OCI-M1 (cell line): Measurements from ENCODE around the gene PGM1.
"Not testable (repeated sequence)": the region's sequence is repeated elsewhere in the genome, so short reads cannot be mapped to it uniquely, and the experiment has no call there.

Experiments used
- DNase-seq: peaks from one replicate; lab custom pipeline; 2025; lab: John Stamatoyannopoulos, UW

Gene PGM1

DNA sequence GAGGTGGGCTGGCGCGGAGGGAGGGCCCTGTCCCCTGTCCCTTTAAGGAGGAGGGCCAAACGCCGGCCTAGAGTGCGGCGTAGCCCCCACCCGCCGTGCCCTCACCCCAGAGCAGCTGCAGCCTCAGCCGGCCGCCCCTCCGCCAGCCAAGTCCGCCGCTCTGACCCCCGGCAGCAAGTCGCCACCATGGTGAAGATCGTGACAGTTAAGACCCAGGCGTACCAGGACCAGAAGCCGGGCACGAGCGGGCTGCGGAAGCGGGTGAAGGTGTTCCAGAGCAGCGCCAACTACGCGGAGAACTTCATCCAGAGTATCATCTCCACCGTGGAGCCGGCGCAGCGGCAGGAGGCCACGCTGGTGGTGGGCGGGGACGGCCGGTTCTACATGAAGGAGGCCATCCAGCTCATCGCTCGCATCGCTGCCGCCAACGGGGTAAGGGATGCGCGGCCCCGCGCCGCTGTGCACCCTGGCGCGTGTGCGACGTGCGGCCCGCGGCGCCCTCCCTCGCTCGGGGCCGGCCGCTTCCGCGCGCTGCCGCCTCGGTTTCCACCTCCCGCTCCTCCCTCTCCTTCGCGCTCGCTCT is at the start of gene PGM1:
TSS of gene PGM1 (plus strand) at position 109 of the 583 bp plus-strand sequence. CDS start at position 187, 78 bp downstream.
- no peak for DNase-seq

DNA sequence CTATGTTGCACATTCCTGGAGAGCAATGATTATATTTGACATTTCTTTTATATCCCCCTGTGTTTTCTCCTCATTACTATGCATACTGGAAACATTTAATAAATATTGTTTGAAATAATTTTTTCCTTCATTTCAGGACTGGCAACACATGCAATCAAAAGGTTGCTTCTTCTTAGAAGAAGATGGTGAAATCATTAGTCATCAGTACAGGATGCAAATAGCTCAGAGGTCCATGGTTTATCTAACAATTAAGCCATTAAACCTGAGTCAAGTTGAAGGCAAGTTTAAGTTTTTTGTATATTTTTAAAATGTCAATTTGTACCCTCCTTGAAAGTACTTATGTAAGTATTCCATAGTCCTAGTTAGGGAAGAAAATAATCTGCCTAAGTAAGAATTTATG is 47.4 kb upstream of the PGM1 start:
- no peak for DNase-seq

DNA sequence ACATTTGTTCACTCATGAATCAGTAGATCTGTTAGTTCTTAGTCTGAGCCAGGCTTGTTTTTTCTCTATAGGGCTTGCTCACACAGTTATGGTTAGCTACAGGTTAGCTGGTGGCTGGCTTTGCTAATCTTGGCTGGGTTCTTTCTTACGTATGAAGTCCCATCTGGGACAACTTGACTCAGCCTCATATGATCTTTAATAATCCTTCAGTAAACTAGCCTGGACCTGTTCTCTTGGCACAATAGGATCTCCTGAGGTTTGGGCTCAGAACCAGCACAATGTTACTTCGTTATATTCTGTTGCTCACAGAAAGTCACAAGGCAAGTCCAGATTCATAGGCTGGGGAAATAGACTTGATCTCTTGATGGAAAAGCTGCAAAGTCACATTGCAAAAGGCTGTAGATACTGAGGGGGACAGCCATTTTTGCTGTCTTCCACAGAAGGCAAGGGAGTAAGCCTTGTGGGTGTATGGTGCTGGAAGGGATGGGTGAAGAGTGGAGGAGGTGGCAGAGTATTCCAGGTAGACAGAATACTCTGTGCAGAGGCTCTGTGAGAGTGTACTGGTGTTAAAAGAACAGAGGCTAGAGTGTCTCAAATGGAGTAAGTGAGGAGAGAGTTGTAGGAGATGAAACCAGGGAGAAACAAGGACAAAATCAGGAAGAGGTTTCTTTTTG is 45.5 kb upstream of the PGM1 start:
- DNase-seq, result no peak

DNA sequence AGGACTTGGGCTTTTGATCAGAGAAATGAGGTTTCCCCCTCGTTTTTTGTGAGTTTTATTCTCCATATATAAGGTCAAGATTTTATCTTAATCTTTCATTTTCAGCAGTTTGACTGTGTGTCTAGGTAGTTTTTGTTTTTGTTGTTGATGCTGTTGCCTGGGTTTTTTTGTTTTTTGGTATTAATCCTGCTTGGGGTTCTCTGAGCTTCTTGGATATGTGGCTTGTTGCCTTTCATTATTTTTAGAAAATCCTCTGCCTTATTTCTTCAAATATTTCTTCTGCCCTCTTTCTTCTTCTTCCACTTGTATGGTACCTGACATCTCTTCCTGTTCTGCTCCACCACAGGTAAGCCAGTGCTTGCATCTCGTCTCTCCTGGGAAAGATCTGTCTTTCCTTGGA is 44.9 kb upstream of the PGM1 start:
- no peak for DNase-seq

DNA sequence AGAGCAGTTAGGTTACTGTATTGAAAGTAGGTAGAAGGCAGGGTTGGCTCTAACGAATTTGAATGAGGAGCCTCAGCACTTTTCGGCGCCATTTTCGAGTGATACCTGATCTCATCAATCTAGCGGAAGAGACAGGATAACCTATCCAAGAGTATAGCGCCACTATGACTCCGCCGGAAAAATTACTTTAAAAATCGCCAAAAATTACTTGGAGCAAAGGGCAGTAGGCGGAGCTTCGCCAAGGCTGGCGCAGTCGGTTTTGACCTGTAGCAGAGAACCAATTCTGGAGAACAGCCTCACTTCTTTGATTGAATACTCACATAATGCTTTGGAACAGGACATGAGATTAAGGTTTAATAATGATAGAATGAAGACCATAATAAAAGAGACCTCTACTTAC is 44.3 kb upstream of the PGM1 start:
- no peak for DNase-seq

DNA sequence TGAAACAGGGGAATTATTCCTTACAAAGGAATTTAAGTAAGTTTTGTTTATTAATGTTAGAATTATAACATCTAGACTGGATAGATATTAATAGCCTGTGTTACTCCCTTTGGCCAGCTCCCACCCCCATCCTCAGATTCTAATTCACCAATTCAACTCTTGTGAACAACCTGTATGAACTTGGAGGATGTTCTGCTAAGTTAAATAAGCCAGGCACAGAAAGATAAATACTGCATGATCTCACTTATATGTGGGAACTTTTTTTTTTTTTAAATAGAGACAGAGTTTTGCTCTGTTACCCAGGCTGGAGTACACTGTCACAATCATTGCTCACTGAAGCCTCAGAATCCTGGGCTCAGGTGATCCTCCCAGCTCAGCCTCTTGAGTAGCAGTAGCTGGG is 37.7 kb upstream of the PGM1 start:
- no peak for DNase-seq

DNA sequence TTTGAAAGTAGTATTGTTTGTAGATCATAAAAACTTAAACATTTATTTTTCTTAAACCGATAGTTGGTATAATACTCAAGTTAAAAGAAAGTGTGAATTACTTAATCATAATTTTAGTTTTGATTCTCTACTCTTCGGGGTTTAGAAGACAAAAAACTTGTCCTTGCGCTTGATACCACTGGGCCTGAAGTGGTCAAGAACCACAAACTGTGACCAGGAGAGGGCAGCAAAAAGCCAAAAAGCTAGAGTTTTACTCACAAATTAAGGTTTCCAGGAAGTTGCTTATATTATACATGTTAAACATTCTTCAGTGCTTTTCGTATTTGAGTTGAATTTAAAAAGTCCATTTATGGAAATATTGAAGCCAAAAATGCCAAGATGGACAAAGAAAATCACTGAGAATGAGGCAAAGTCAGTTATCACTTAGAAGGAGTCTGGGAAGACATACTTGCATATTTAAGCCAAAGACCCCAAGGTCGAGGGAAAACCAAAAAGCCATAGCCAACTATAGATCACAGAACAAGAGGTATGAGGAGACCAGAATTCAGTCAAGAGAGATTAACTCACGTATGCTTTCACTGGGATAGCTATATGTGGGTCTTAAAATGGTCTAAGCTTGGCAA is 35.7 kb upstream of the PGM1 start:
- peak; percentile 60 for DNase-seq

DNA sequence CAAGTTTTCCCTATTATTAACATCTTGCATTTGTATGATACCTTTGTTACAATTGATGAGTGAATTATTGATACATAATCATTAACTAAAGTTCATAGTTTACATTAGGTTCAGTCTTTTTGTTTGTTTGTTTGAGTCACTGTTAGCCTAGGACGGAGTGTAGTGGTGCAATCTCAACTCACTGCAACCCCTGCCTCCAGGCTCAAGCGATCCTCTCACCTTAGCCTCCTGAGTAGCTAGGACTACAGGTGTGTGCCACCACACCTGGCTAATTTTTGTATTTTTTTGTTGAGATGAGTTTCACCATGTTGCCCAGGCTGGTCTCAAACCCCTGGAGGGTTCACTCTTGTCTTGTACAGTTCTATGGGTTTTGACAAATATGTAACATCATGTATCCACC is 33.9 kb upstream of the PGM1 start:
- no peak for DNase-seq

DNA sequence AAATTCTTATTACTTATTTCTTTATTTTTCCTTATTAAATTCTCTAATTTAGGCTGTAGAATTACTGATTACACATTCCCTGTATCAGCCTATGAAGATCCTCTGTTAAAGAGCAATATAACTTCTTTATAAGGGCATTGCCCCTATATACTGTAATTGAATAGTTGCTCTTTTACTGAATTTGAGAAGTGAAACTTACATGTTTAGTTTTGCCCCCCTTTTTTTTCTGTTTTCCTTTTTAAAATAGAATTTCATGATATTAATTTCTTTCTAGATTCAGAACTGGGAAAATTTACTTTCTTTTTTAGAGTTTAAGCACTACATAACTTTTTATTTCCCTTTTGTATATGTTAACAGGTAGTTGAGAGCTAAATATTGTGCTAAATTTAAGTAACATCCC is 29.5 kb upstream of the PGM1 start:
- DNase-seq, result no peak

DNA sequence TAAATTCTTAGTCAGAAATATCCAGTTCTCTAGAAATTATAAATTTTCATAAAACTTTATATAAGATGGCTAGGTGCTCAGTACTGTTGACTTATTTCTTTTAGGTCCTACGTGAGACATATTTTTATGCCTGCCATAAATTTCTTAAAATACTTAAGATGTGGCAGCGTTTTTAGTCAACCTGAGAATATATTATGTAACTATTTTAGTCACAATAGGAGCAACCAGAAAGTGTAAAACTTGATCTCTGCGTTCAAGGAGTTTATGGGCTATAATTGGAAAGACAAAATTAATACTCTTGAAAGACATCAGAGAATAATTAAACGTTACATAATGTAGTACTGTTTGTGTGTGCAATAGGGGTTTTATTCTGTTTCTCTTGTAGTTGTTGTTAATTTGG is 24.1 kb upstream of the PGM1 start:
- no peak for DNase-seq

DNA sequence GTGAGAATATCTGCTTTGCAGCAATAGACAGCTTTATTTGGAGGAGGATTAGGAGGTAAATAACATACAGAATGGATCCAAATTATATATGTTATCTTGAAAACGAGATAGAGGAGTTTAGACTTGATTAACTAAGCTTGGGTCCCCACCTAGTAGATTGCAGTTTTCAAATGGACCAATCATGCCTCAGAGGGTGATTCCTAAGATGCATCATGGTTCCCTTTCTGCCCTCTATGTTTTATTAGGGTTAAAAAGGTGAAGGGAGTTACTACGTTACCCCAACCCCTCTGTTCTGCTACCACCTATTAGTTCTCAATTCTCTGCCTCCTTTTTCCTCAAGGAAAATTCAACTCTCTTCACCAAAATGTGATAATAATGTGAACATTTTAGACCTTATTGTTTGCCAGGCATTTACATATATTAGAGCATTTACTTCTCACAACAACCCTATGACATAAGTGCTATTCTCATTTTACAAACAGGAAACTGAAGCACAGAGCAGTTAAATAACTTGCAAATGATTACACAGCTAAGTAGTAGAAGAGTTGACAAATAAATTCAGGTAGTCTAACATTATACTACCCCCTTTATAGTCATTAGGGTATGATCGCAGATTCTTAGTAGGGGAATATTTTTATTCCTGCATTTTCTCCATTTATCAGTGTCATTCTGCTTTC is 23.4 kb upstream of the PGM1 start:
- no peak for DNase-seq

DNA sequence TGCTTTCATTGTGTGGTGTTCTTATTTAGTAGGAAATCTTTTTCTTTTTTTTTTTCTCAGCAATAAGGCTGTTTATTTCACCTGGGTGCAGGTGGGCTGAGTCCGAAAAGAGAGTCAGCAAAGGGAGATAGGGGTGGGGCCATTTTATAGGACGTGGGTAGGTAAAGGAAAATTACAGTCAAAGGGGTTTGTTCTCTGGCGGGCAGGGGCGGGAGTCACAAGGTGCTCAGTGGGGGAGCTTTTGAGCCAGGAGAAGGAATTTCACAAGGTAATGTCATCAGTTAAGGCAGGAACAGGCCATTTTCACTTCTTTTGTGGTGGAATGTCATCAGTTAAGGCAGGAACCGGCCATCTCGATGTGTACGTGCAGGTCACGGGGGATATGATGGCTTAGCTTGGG is 20.5 kb upstream of the PGM1 start:
- not testable (repeated sequence) for DNase-seq

DNA sequence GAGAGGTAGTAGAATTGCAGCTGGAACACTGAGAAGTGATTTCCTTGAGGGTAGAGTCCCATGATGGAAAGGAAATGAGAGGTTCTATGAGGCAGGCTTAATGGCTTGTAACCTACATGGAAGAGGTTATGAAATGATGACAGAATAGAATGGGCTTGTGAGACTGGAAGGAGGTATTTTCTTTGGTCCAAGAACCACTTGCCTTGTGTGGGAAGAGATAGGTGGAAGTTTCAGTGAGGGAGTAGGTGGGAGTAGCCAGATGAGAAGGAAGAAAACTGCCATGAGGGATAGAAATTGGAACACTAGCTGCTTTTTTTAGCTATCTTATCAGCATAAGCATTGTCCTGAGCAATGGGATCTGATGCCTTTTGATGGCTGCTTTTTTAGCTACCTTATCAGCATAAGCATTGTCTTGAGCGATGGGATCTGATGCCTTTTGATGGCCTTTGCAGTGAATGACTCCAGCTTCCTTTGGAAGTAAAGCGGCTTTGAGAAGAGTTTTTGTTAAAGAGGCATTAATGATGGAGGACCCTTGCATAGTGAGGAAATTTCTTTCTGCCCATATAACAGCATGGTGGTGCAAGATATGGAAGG is 18.9 kb upstream of the PGM1 start:
- not testable (repeated sequence) for DNase-seq

DNA sequence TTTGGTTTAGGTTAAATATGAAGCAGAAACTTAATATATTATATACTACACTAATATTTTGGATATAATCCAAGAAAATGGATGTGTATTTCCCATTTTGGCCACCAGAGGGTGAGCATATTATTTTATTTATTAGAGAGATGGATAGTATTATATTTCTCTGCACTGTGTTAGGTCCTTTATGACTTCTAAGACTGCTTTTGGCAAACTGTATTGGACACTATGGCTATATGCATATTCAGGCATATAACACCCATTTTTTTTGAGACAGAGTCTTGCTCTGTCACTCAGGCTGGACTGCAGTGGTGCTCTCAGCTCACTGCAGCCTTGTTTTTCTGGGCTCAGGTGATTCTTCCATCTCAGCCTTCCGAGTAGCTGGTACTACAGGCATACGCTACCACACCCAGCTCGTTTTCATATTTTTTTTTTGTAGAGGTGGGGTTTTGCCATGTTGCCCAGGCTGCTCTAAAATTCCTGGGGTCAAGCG is 17.8 kb upstream of the PGM1 start:
- DNase-seq, result peak; percentile 51

DNA sequence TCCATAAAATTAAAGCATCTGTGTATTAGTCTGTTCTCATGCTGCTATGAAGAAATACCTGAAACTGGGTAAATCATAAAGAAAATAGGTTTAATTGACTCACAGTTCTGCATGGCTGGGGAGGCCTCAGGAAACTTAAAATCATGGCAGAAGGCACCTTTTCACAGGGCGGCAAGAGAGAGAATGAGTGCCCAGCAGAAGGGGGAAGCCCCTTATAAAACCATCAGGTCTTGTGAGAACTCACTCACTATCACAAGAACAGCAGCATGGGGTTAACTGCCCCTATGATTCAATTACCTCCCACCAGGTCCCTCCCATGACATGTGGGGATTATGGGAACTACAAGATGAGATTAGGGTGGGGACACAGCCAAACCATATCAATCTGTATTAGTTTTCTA is 6.9 kb upstream of the PGM1 start:
- not testable (repeated sequence) for DNase-seq

DNA sequence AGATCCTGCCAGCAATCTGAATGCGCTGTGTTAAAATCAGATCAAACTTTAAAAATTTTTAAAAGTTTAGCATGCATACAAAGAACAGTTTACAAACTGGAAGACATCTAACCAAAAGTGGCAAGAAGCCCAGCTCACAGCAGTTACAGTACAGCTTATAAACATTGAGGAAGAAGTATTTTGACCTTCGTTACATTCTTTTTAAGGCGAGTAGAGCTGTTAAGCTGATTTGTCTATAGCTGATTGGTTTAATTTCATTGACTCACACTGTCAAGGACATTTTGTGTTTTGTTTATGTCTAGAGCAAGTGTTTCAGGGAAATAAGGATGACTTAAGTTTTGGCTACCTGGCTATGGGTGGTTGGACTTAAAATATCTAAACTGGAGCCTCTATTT is 3.0 kb upstream of the PGM1 start:
- no peak for DNase-seq

DNA sequence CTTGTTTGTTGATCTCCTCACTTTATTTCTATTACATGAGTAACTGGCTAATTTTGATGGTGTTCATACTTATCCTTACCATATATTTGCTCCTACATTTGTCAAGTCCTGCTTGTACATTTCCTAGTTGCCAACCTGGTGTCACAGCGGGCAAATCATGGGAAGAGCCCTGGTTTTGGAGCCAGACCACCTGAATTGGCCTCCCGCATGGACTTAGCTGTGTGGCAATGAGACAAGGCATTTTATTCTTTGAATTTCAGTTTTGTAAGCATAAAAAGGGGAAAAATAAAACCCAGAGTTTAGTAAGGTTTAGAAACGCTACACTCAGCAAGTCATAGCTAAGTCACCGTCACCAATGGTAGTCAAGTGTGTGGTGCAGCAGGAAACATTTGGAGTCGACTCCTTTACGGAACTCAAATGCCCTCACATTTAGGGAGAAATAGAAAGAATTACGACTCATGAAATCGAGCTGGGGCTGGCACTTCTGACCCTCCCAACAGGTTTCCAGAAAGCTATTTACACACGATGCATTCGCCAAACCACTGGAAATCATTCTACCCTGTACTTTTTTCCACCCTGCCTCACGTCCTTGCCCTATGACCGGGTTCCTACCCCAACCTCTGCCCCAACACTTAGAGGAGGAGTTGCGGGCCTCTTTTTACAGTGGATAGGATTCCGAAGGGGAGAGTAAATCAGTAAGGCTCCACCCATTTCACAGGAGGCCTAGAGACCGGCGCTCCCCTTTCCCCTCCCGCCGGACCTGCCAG is 492 bp upstream of the PGM1 start:
- no peak for DNase-seq

DNA sequence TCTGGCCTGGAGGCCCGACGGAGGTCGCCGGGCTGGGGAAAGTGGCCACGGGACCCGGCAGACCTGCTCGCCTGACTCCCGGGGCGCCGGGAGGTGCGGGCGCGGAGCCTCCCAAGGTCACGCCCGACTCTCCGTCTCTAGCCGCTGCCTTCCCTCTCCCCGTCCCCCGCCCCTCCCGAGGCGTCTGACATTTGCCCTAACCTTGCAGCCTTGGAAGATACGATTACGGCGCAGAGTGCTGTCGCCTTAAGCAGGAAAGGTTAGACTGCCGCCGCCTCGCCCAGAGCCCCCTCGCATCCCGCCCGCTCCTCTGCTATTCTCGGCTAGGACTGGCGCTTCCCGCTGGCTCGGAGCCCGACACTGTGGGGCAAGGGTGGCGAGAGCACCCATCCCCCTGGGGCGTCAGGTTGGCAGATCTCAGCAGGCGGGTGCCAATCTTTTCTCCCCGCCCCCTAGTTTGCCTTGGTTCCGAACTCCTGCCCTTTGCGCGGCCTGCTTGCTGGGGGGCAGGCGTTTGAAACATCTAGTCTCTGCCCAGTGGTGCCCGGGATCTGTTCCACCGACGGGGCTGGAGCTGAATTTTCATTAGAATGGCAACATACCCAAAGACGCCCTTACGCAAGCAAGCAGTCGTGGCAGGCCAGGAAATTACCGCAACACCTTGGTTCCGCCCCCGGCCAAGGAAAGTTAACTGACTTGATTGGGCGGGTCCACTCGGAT is 835 bp downstream of the PGM1 start:
- DNase-seq, result no peak

DNA sequence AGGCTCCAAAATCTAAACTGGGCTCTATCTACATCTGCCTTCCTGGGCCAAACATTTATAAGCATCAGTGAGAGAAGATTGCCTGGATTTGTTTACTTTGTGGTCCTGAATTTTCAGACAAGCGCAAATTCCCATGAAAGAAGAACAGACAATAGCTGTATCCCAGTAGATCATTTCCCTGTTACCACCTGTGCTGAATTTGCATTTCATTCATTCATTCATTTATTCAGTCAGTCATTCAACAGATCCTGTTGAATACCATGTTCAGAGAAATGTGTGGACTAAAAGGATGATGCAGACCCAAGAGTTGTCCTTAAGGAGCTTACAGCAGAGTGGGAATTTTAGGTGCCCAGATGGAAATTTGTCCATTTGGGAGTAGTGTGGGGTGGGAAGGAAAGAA is 2.2 kb downstream of the PGM1 start:
- no peak for DNase-seq

DNA sequence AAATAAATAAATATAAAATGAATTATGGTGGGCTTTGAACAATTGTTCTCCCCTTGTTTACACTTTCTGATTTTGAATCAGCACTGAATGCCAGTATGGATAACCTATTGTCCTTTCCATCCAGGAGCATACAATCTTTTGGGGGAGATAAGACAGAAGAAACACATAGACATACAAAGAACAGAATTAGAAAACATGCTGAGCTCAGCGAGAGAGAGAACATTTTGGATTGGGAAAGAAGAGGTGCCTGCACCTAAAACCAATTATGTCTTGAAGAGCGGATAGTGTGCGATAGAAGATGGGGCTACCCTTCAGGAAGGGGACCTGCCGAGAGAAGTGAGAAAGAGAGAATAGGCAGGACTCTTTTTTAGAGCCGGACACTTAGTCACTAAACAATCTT is 6.6 kb downstream of the PGM1 start:
- DNase-seq, result no peak

DNA sequence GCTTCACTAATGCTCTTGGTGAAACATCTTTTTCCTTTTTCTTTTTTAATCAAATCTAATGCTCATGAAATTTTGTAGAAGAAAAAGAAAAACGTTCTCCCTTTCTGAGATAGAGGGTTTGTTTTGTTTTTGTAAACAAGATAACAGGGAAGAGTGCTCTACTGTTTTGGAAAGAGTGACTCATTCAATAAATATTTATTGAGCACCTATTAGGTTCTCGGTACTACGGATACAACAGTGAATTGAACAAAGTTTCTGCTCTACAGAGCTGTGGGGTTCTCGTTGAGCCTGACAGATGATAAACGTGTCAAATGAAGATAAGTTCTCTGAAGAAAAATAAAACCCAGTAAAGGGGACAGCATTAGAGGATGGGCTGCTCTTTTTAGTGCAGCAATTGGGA is 7.0 kb downstream of the PGM1 start:
- no peak for DNase-seq
